ENCODE results near the gene CLDND2.
A peak's percentile ranks its signal among the peaks of the same experiment; 100 is the strongest.

Gene CLDND2

DNA sequence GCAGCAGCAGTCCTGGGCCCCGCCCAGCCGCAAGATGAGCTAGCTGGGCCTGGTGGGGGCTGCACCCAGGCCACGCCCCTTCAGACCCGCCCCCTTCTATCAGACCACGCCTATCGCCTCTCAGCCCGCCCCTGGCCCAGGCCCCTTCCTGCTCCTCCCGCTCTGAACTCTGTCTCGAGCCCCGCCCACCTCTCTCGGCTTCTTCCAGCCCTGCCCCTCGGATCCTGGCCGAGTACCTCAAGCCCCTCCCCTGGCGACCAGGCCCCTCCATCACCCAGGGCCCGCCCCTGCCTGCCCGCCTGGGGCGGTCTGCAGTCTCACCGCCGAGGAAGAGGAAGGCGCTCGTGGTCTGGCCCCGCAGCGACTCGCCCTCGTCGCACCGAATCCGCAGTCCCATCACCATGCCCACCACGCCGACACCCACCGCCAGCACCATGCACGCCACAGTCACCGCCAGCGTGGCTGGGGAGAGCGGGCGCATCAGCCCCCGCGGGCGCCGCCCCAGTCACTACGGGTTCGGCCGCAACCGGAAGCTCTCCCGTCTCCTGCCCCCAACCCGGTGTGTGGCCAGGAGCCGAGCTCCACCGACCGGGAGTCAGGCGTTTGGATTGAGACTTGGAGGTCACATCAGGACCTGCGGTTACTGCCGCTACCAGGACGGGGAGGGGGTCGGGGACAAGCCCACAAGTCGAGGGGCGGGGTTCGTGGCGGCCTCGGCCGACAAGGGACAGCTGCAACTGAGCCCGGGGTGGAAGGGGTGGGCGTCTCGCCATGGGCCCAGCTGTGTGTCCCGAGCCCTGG lies 1.0 kb downstream of the CLDND2 start:
- WGBS, 2 donors (ENCODE audit: extremely low coverage in 2 of 2, insufficient read length in 2 of 2, insufficient replicate concordance in 1 of 2), result no CpG with 5 or more reads among the region's 64 CpGs
- Histone ChIP-seq H2BK15ac (ENCODE audit: low read length) (peak overlapping the region; percentile 79), H4K8ac (ENCODE audit: low read depth, low read length) (peak overlapping the region; percentile 93), H3K36me3 (replicated peaks in 1 of 2; ENCODE audit: control insufficient read depth in 2 of 2, insufficient read depth in 2 of 2, low read length in 2 of 2) (no peaks in the 10 kb centered on the region), H2AK5ac (ENCODE audit: low read depth, low read length) (peak overlapping the region; percentile 99), H3K4me3 (ENCODE audit: low read length in 2 of 2) (peak overlapping the region; percentile 70 to 93), H3K27ac (replicated peaks; ENCODE audit: low read length) (peak overlapping the region; percentile 95), H3K23ac (ENCODE audit: low read depth, low read length, poor library complexity) (peak overlapping the region; percentile 100), H2BK5ac (ENCODE audit: low read length) (peak overlapping the region; percentile 98), H2AFZ (ENCODE audit: low read length) (peak overlapping the region; percentile 98), H4K91ac (ENCODE audit: low read depth, low read length, poor library complexity) (peak overlapping the region; percentile 72), H3K9me3 (replicated peaks in 1 of 2; ENCODE audit: control insufficient read depth in 2 of 2, insufficient read depth in 1 of 2, low read depth in 1 of 2, low read length in 2 of 2) (no peaks in the 10 kb centered on the region), H3K9ac (ENCODE audit: low read depth, low read length, poor library complexity) (peak overlapping the region; percentile 98), H2BK120ac (ENCODE audit: low read depth, low read length) (peak overlapping the region; percentile 97), H2BK12ac (ENCODE audit: low read length) (peak overlapping the region; percentile 90), H3K27me3 (ENCODE audit: control insufficient read depth in 3 of 3, insufficient read depth in 3 of 3, low read depth in 1 of 3, low read length in 3 of 3) (peaks cover 0 to 15% (median 0%) of the 10 kb centered on the region in 3 experiments), H3K4me1 (ENCODE audit: control insufficient read depth in 2 of 2, insufficient read depth in 1 of 2, low read depth in 1 of 2, low read length in 2 of 2) (peaks cover 12 to 15% of the 10 kb centered on the region in 2 donors), H3K79me1 (ENCODE audit: low read depth, low read length) (peaks cover 4% of the 10 kb centered on the region), H3K4me2 (ENCODE audit: insufficient read depth, low read length, poor library complexity, severe bottlenecking) (peak overlapping the region; percentile 89), H3K4ac (ENCODE audit: low read length) (peak overlapping the region; percentile 53), H3K18ac (ENCODE audit: low read length) (peak overlapping the region; percentile 99), H3K14ac (ENCODE audit: low read length) (peak overlapping the region; percentile 90)
- DNase-seq (ENCODE audit: low spot score), result peak; percentile 99

- no peak overlapping the region for H4K8ac ChIP-seq (ENCODE audit: low read depth, low read length)
- H3K4me2 ChIP-seq (ENCODE audit: insufficient read depth, low read length, poor library complexity, severe bottlenecking), result peak overlapping the region; percentile 89
- H3K4ac ChIP-seq (ENCODE audit: low read length), result no peak overlapping the region
- peak overlapping the region; percentile 100 for H2BK15ac ChIP-seq (ENCODE audit: low read length)
- peak overlapping the region; percentile 37 for H3K23ac ChIP-seq (ENCODE audit: low read depth, low read length, poor library complexity)
- no peak overlapping the region for H2BK12ac ChIP-seq (ENCODE audit: low read length)
- H2AFZ ChIP-seq (ENCODE audit: low read length), result peak overlapping the region; percentile 79
- peak overlapping the region; percentile 99 for H2BK5ac ChIP-seq (ENCODE audit: low read length)
- H3K18ac ChIP-seq (ENCODE audit: low read length), result peak overlapping the region; percentile 96
- peak overlapping the region; percentile 95 for H3K9ac ChIP-seq (ENCODE audit: low read depth, low read length, poor library complexity)
- no CpG with 5 or more reads among the region's 15 CpGs for WGBS, 2 donors (ENCODE audit: extremely low coverage in 2 of 2, insufficient read length in 2 of 2, insufficient replicate concordance in 1 of 2)
- H3K4me3 ChIP-seq (ENCODE audit: low read length in 2 of 2), result peak overlapping the region; percentile 70 to 93
- no peak overlapping the region for H2BK120ac ChIP-seq (ENCODE audit: low read depth, low read length)
- peak overlapping the region; percentile 98 for H2AK5ac ChIP-seq (ENCODE audit: low read depth, low read length)
- peaks cover 12 to 15% of the 10 kb centered on the region in 2 donors for H3K4me1 ChIP-seq (ENCODE audit: control insufficient read depth in 2 of 2, insufficient read depth in 1 of 2, low read depth in 1 of 2, low read length in 2 of 2)
- no peaks in the 10 kb centered on the region for H3K36me3 ChIP-seq (replicated peaks in 1 of 2; ENCODE audit: control insufficient read depth in 2 of 2, insufficient read depth in 2 of 2, low read length in 2 of 2)
- H4K91ac ChIP-seq (ENCODE audit: low read depth, low read length, poor library complexity), result no peak overlapping the region
- H3K27me3 ChIP-seq (ENCODE audit: control insufficient read depth in 3 of 3, insufficient read depth in 3 of 3, low read depth in 1 of 3, low read length in 3 of 3), result peaks cover 0 to 10% (median 0%) of the 10 kb centered on the region in 3 experiments
- peak overlapping the region; percentile 49 for H3K14ac ChIP-seq (ENCODE audit: low read length)
- no peaks in the 10 kb centered on the region for H3K9me3 ChIP-seq (replicated peaks in 1 of 2; ENCODE audit: control insufficient read depth in 2 of 2, insufficient read depth in 1 of 2, low read depth in 1 of 2, low read length in 2 of 2)
- DNase-seq (ENCODE audit: low spot score), result no peak
- H3K79me1 ChIP-seq (ENCODE audit: low read depth, low read length), result peaks cover 4% of the 10 kb centered on the region
- peak overlapping the region; percentile 94 for H3K27ac ChIP-seq (replicated peaks; ENCODE audit: low read length)
Observed at GRCh38 chr19:51367255-51367564, 1.6 kb downstream of the CLDND2 start.

DNA sequence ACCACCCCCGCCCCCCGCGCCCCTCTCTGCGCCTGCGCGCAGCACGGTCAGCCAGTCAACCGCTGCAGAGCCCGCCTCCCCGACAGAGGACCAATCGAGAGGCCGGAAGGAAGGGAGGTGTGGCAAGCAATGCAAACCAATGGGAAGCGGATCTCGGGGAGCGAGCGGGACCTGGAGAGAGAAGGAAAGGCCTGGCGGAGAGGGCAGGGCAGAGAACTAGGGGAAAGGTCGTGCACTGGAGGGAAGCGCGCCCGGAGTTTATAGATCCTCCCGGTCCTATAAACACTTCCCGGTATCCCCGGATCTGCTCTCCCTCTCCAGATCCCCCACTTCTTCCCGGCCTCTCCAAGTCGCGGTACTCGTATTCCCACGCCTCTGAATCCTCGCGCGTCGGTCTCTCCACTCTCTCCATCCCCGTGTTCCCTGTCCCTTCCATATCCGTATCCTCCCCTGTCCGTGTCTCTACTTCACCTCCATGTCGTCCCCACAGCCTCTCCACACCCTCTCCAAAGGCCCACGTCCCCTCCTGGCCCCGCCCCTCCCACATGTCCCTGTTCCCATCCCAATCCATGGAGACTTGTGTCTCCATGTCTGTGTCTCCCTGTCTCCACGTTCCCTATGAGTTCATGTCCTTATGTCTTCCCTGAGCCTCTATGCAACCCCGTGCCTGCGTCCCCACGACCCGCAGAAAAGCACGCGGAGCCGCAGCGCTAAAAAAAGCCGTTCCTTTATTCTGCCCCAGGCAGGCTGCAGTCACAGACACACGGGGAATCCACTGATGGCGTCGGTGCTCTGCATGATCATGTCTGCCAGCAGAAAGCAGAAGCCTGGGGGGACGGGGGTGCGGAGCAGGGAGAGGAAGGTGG lies 2.2 kb downstream of the CLDND2 start:
- Histone ChIP-seq H2BK12ac (ENCODE audit: low read length) (peak overlapping the region; percentile 42), H3K23ac (ENCODE audit: low read depth, low read length, poor library complexity) (peak overlapping the region; percentile 93), H3K4me1 (ENCODE audit: control insufficient read depth in 2 of 2, insufficient read depth in 1 of 2, low read depth in 1 of 2, low read length in 2 of 2) (peaks cover 12 to 15% of the 10 kb centered on the region in 2 donors), H2AK5ac (ENCODE audit: low read depth, low read length) (peak overlapping the region; percentile 98), H3K4me3 (ENCODE audit: low read length in 2 of 2) (peak overlapping the region; percentile 70 to 93), H4K91ac (ENCODE audit: low read depth, low read length, poor library complexity) (no peak overlapping the region), H3K27me3 (ENCODE audit: control insufficient read depth in 3 of 3, insufficient read depth in 3 of 3, low read depth in 1 of 3, low read length in 3 of 3) (peaks cover 0 to 5% (median 0%) of the 10 kb centered on the region in 3 experiments), H3K9me3 (replicated peaks in 1 of 2; ENCODE audit: control insufficient read depth in 2 of 2, insufficient read depth in 1 of 2, low read depth in 1 of 2, low read length in 2 of 2) (no peaks in the 10 kb centered on the region), H3K79me1 (ENCODE audit: low read depth, low read length) (peaks cover 4% of the 10 kb centered on the region), H3K18ac (ENCODE audit: low read length) (peak overlapping the region; percentile 96), H3K27ac (replicated peaks; ENCODE audit: low read length) (peak overlapping the region; percentile 94), H3K14ac (ENCODE audit: low read length) (peak overlapping the region; percentile 49), H3K9ac (ENCODE audit: low read depth, low read length, poor library complexity) (peak overlapping the region; percentile 95), H2BK120ac (ENCODE audit: low read depth, low read length) (peak overlapping the region; percentile 21), H2BK15ac (ENCODE audit: low read length) (peak overlapping the region; percentile 100), H2AFZ (ENCODE audit: low read length) (peak overlapping the region; percentile 79), H3K4ac (ENCODE audit: low read length) (no peak overlapping the region), H3K4me2 (ENCODE audit: insufficient read depth, low read length, poor library complexity, severe bottlenecking) (peak overlapping the region; percentile 89), H3K36me3 (replicated peaks in 1 of 2; ENCODE audit: control insufficient read depth in 2 of 2, insufficient read depth in 2 of 2, low read length in 2 of 2) (no peaks in the 10 kb centered on the region), H4K8ac (ENCODE audit: low read depth, low read length) (no peak overlapping the region), H2BK5ac (ENCODE audit: low read length) (peak overlapping the region; percentile 99)
- WGBS, 2 donors (ENCODE audit: extremely low coverage in 2 of 2, insufficient read length in 2 of 2, insufficient replicate concordance in 1 of 2), result no CpG with 5 or more reads among the region's 54 CpGs
- DNase-seq (ENCODE audit: low spot score), result peak; percentile 98

All from neuronal stem cell (in vitro differentiated cells).